Neural crest cell (in vitro differentiated cells): ENCODE data around the gene ZNF483. TPM values are rescaled to one million over a fixed set of nuclear protein-coding genes. Genes with fewer than 3 reads are reported as not detected.

Experiments used
- DNase-seq: peaks from one replicate; pipeline ENCODE4 v3.0.0; 2021; ENCODE audit warnings: low read depth, mixed read lengths, low spot score
- H3K27ac Mint-ChIP-seq: one replicate; pipeline ENCODE4 v1.8.0; 2021; ENCODE audit warnings: mild to moderate bottlenecking, mixed read lengths; ENCODE audit not compliant: unreplicated experiment
- H3K27me3 Mint-ChIP-seq: 2 replicates; pipeline ENCODE4 v1.8.0; 2021; ENCODE audit warnings: low read depth, mild to moderate bottlenecking, mixed read lengths
- H3K36me3 Mint-ChIP-seq: 2 replicates; pipeline ENCODE4 v1.8.0; 2021; ENCODE audit warnings: low read depth, mild to moderate bottlenecking, mixed read lengths
- H3K4me1 Mint-ChIP-seq: 2 replicates; pipeline ENCODE4 v1.8.0; 2021; ENCODE audit warnings: mixed read lengths
- H3K4me3 Mint-ChIP-seq: one replicate; pipeline ENCODE4 v1.8.0; 2021; ENCODE audit warnings: mild to moderate bottlenecking, mixed read lengths
- H3K9me3 Mint-ChIP-seq: 2 replicates; pipeline ENCODE4 v1.8.0; 2021; ENCODE audit warnings: mixed read lengths
- CTCF ChIP-seq: fragments of 200-600 bp; sonication (generic); conservative IDR thresholded peaks from 2 replicates; pipeline ENCODE4 v1.5.0; 2021; ENCODE audit warnings: antibody characterized with exemption, mild to moderate bottlenecking
- long read RNA-seq: library from polyadenylated mRNA; unstranded; transcript quantifications from one replicate; pipeline ENCODE4 v2.0.0, GENCODE V29; 2020
- total RNA-seq: library from RNA; stranded (reverse); gene quantifications from 2 replicates; pipeline ENCODE4 v1.2.1, GENCODE V29; 2021

The ZNF483 gene
- 26.0 and 28.7 TPM in 2 replicates for total RNA-seq
- long read RNA-seq, transcript ZNF483-201 (6 exons, 3,655 nt): major isoform, 7 of 15 reads
- long read RNA-seq, partial matches to known transcripts: 2 of 15 reads
- long read RNA-seq, other reads (novel, unspliced or antisense): 5 of 15 reads

- peaks cover 36% of the 10 kb centered on the region for H3K4me1 Mint-ChIP-seq
- peaks cover 9% of the 10 kb centered on the region for H3K36me3 Mint-ChIP-seq
- no peaks in the 10 kb centered on the region for H3K27me3 Mint-ChIP-seq
- DNase-seq: peak; percentile 84
- peak within 1 kb of the TSS; percentile 97 for H3K4me3 Mint-ChIP-seq
- no peak for TF ChIP-seq CTCF
- peak within 1 kb of the TSS; percentile 12 for H3K27ac Mint-ChIP-seq
- no peaks in the 10 kb centered on the region for H3K9me3 Mint-ChIP-seq
Measured at GRCh38 chr9:111525056-111525977, at the start of gene ZNF483. Gene ZNF483, plus strand, starts transcription at chr9:111525179. Its CDS starts 2,217 bp downstream, at chr9:111527396.

- no peak for DNase-seq
- no peak overlapping the region for H3K4me3 Mint-ChIP-seq
- no peaks in the 10 kb centered on the region for H3K27me3 Mint-ChIP-seq
- peaks cover 26% of the 10 kb centered on the region for H3K4me1 Mint-ChIP-seq
- H3K27ac Mint-ChIP-seq: no peak overlapping the region
- H3K36me3 Mint-ChIP-seq: peaks cover 2% of the 10 kb centered on the region
- H3K9me3 Mint-ChIP-seq: no peaks in the 10 kb centered on the region
- TF ChIP-seq CTCF: no peak
Measured at GRCh38 chr9:111475195-111475594, 49.8 kb upstream of the ZNF483 start.

GRCh38 chr9:111477677-111478076, 47.3 kb upstream of the ZNF483 start:
- no peaks in the 10 kb centered on the region for H3K9me3 Mint-ChIP-seq
- H3K27ac Mint-ChIP-seq: no peak overlapping the region
- H3K36me3 Mint-ChIP-seq: peaks cover 1% of the 10 kb centered on the region
- H3K4me1 Mint-ChIP-seq: peaks cover 37% of the 10 kb centered on the region
- no peak overlapping the region for H3K4me3 Mint-ChIP-seq
- TF ChIP-seq CTCF: no peak
- DNase-seq: no peak
- H3K27me3 Mint-ChIP-seq: no peaks in the 10 kb centered on the region

GRCh38 chr9:111481885-111482636, 42.9 kb upstream of the ZNF483 start:
- Mint-ChIP-seq H3K27ac (peak overlapping the region; percentile 60), H3K4me1 (peaks cover 35% of the 10 kb centered on the region), H3K36me3 (no peaks in the 10 kb centered on the region), H3K4me3 (peak overlapping the region; percentile 88), H3K27me3 (no peaks in the 10 kb centered on the region), H3K9me3 (no peaks in the 10 kb centered on the region)
- TF ChIP-seq CTCF: no peak
- DNase-seq: no peak

- Mint-ChIP-seq H3K36me3 (no peaks in the 10 kb centered on the region), H3K9me3 (no peaks in the 10 kb centered on the region)
- no peak for TF ChIP-seq CTCF
Measured at GRCh38 chr9:111482694-111483438, 42.1 kb upstream of the ZNF483 start.

More at GRCh38 chr9:111482694-111483438, 42.1 kb upstream of the ZNF483 start:
- Mint-ChIP-seq H3K27me3 (peaks cover 3% of the 10 kb centered on the region), H3K4me1 (peaks cover 31% of the 10 kb centered on the region), H3K4me3 (peak overlapping the region; percentile 88), H3K27ac (peak overlapping the region; percentile 91)
- DNase-seq: peak; percentile 55
